Left ventricle myocardium inferior (tissue), 1 donor: ENCODE data around the gene OLFML1. TPM values are rescaled to one million over a fixed set of nuclear protein-coding genes. Genes with fewer than 3 reads are reported as not detected.

Source experiments
- DNase-seq: peaks from one replicate; pipeline ENCODE4 v3.0.0-alpha.2; 2020
- H3K27ac ChIP-seq: fragments of 200-600 bp; replicated peaks from 2 replicates; pipeline ENCODE4 v1.8.0; 2021
- H3K27me3 ChIP-seq: fragments of 200-600 bp; 2 replicates; pipeline ENCODE4 v1.8.0; 2021; ENCODE audit warnings: low read depth
- H3K36me3 ChIP-seq: fragments of 200-600 bp; 2 replicates; pipeline ENCODE4 v1.8.0; 2021
- H3K4me1 ChIP-seq: fragments of 200-600 bp; 2 replicates; pipeline ENCODE4 v1.8.0; 2021
- H3K4me3 ChIP-seq: fragments of 200-600 bp; 2 replicates; pipeline ENCODE4 v1.8.0; 2021; ENCODE audit warnings: mild to moderate bottlenecking, moderate library complexity
- H3K9me3 ChIP-seq: fragments of 200-600 bp; replicated peaks from 2 replicates; pipeline ENCODE4 v1.8.0; 2021
- CTCF ChIP-seq: fragments of 200-600 bp; IDR thresholded peaks from 2 replicates; pipeline ENCODE4 v1.8.0; 2021; ENCODE audit warnings: antibody characterized with exemption, mild to moderate bottlenecking, borderline replicate concordance
- intact Hi-C: fragments of 100-400 bp; cut with micrococcal nuclease; formaldehyde crosslinking; loops from one replicate; pipeline ENCODE4 v1.11.0; 2022
- total RNA-seq: library from RNA; stranded (reverse); fragmentation: NEBNext Ultra II Directional; extraction: Animal tissue kit (Norgen Biotek cat#: 25700); gene quantifications from one replicate; pipeline ENCODE4 v1.2.1, GENCODE V29; 2021
- donor health status: DM: no; HTN: yes; CAD: no; lungs with severe emphysema.

The OLFML1 gene
- total RNA-seq, 1 donor from 2014 or later: 7.3 TPM

GRCh38 chr11:7552666-7553065, 67.4 kb downstream of the OLFML1 start:
- no peak for TF ChIP-seq CTCF
- no peak for DNase-seq
- H3K27me3 ChIP-seq: no peaks in the 10 kb centered on the region
- no peak overlapping the region for H3K27ac ChIP-seq
- intact Hi-C loops: no loop called here
- H3K4me1 ChIP-seq: peaks cover 27% of the 10 kb centered on the region
- no peak overlapping the region for H3K4me3 ChIP-seq
- H3K36me3 ChIP-seq: peaks cover 4% of the 10 kb centered on the region
- H3K9me3 ChIP-seq: no peaks in the 10 kb centered on the region

- peak; percentile 76 for DNase-seq
- intact Hi-C loops: no loop called here
- H3K4me3 ChIP-seq: no peak overlapping the region
- H3K27ac ChIP-seq: peak overlapping the region; percentile 77
- peaks cover 34% of the 10 kb centered on the region for H3K4me1 ChIP-seq
- peaks cover 3% of the 10 kb centered on the region for H3K36me3 ChIP-seq
- TF ChIP-seq CTCF: no peak
- H3K9me3 ChIP-seq: no peaks in the 10 kb centered on the region
- no peaks in the 10 kb centered on the region for H3K27me3 ChIP-seq
These were observed 69.9 kb downstream of the OLFML1 start for GRCh38 chr11:7555052-7555699.

GRCh38 chr11:7558046-7558445, 72.7 kb downstream of the OLFML1 start:
- H3K27me3 ChIP-seq: no peaks in the 10 kb centered on the region
- intact Hi-C loops: no loop called here
- peak overlapping the region; percentile 7 for H3K27ac ChIP-seq
- no peak for TF ChIP-seq CTCF
- peaks cover 25% of the 10 kb centered on the region for H3K4me1 ChIP-seq
- no peaks in the 10 kb centered on the region for H3K36me3 ChIP-seq
- DNase-seq: no peak
- no peaks in the 10 kb centered on the region for H3K9me3 ChIP-seq
- H3K4me3 ChIP-seq: no peak overlapping the region

GRCh38 chr11:7559398-7560283, 74.3 kb downstream of the OLFML1 start:
- DNase-seq: no peak
- Histone ChIP-seq H3K27me3 (no peaks in the 10 kb centered on the region), H3K36me3 (no peaks in the 10 kb centered on the region), H3K4me3 (no peak overlapping the region), H3K9me3 (no peaks in the 10 kb centered on the region), H3K4me1 (peaks cover 22% of the 10 kb centered on the region), H3K27ac (no peak overlapping the region)
- TF ChIP-seq CTCF: no peak
- intact Hi-C loops: no loop called here

Other genes with a start within 250 kb of the OLFML1 start
- 0.08 TPM for gene SYT9, start 233.6 kb upstream of the OLFML1 start, total RNA-seq
- 19.2 TPM for gene PPFIBP2, start 28.5 kb downstream of the OLFML1 start, total RNA-seq
- 1.8 TPM for gene CYB5R2, start 188.0 kb downstream of the OLFML1 start, total RNA-seq
- gene OVCH2, start 221.0 kb downstream of the OLFML1 start, total RNA-seq: not detected